GM10248 (cell line): ENCODE measurements around the gene TMEM181.
A peak's percentile ranks its signal among the peaks of the same experiment; 100 is the strongest.
"Not testable (repeated sequence)": the region's sequence is repeated elsewhere in the genome, so short reads cannot be mapped to it uniquely, and the experiment has no call there.

Experiments used
- CTCF ChIA-PET: fragments of 300-600 bp; sonication (Branson Sonifier 250); formaldehyde crosslinking; extraction: SDS; loops from one replicate; lab custom pipeline; 2021; ENCODE audit warnings: antibody characterized with exemption; lab: Yijun Ruan, JAX
- POLR2A ChIA-PET: fragments of 350-650 bp; sonication (Branson Sonifier 250); formaldehyde crosslinking; extraction: SDS; loops from one replicate; lab custom pipeline; 2020; ENCODE audit warnings: antibody characterized with exemption; lab: Yijun Ruan, JAX
- DNase-seq: peaks from one replicate; pipeline ENCODE4 v3.0.0; 2012; ENCODE audit errors: extremely low spot score
- TF ChIP-seq, protein P1 (sequence below): IDR thresholded peaks from 2 replicates; pipeline ENCODE4 v1.5.1; 2012; ENCODE audit warnings: mild to moderate bottlenecking, low read depth; ENCODE audit errors: extremely low read depth, missing control alignments, control extremely low read depth

TMEM181 gene

DNA sequence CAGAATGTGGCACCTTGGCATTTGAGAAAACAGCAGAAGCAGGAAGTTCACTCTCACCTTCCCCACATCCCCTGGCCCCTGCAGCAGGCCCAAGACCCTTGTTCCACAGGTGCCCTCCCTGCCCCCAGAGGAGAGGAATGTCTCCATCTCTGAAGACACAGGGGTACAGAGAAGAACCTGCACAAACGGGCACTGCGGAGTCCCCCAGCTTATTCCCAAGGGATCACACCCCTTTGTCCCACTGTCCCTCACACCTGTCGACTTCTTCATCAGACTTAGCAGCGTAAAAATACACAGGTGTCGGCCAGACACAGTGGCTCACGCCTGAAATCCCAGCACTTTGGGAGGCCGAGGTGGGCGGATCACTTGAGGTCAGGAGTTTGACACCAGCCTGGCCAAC, 42.9 kb upstream of the TMEM181 start:
- TF ChIP-seq, protein P1, sequence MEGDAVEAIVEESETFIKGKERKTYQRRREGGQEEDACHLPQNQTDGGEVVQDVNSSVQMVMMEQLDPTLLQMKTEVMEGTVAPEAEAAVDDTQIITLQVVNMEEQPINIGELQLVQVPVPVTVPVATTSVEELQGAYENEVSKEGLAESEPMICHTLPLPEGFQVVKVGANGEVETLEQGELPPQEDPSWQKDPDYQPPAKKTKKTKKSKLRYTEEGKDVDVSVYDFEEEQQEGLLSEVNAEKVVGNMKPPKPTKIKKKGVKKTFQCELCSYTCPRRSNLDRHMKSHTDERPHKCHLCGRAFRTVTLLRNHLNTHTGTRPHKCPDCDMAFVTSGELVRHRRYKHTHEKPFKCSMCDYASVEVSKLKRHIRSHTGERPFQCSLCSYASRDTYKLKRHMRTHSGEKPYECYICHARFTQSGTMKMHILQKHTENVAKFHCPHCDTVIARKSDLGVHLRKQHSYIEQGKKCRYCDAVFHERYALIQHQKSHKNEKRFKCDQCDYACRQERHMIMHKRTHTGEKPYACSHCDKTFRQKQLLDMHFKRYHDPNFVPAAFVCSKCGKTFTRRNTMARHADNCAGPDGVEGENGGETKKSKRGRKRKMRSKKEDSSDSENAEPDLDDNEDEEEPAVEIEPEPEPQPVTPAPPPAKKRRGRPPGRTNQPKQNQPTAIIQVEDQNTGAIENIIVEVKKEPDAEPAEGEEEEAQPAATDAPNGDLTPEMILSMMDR = no peak
- ChIA-PET POLR2A (no interaction called here), CTCF (interaction anchor here (0.8 to 1.4 kb wide), 2 partner anchors 16 to 296 kb away, joined by 3 to 5 read pairs; no protein-coding TSS in a partner anchor)
- no peak for DNase-seq

DNA sequence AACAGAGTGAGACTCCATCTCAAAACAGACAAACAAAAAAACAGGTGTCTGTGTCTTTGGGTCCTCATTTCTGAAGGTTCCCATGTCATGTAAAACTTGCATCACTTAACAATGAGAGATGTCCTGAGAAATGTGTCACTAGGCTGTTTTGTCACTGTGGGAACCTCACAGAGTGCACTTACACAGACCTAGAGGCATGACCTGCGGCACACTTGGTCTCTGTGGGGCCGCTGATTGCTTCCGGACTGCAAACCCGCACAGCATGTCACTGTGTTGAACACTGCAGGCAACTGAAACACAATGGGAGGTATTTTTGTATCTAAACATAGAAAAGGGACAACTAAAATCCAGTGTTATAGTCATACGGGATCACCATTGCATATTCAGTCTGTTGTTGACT, 42.3 kb upstream of the TMEM181 start:
- ChIA-PET POLR2A (no interaction called here), CTCF (interaction anchor here (1.4 kb wide), 1 partner anchor 16 kb away, joined by 5 read pairs; no protein-coding TSS in a partner anchor)
- TF ChIP-seq, protein P1 = no peak
- peak; percentile 49 for DNase-seq

DNA sequence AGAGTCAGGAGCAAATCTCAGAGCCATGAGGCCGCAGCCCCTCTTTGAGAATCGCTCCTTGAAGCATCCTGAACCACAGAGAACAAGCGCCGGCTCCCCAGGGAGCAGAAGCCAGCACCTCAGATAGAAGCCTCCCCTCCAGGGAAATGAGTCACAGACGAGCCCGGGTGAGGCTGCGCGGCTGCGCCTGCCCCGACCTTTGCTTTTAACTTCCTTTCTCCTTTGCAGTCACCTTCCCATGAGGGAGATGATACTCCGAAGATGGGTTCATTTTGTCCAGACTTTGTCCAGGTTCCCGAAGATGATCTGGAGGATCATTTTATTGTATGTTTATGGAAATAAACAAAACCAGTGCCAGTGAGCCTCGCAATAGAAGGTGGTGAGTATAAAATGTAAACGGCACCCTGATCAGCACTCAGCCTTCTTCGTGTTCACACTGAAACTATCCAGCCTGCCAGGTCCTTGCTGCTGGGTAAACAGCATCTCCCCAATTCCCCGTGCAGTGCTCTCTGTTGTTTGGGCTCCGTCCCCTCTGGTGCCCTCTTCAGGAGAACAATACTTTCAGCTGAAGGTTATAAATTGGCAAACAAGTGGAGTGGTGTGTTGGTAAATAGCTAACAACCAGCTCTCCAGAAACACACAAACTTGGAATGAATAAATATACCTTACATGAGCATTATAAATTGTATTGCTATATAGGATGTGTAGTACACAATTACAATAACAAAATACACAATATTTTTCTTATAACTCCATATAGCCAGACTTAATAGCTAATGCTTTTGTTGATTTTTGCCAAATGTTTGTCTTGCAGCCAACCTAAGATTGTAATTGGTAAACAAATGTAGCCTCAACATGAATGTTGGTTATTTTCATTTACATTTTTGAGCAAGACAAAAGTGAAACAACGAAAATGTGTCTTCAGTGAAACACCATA, 41.4 kb upstream of the TMEM181 start:
- ChIA-PET POLR2A (no interaction called here), CTCF (interaction anchor here (0.6 to 2.3 kb wide), 32 partner anchors 8 to 311 kb away, joined by 3 to 22 read pairs (median 4); no protein-coding TSS in a partner anchor)
- DNase-seq = peak; percentile 77
- TF ChIP-seq, protein P1 = peak; percentile 55

DNA sequence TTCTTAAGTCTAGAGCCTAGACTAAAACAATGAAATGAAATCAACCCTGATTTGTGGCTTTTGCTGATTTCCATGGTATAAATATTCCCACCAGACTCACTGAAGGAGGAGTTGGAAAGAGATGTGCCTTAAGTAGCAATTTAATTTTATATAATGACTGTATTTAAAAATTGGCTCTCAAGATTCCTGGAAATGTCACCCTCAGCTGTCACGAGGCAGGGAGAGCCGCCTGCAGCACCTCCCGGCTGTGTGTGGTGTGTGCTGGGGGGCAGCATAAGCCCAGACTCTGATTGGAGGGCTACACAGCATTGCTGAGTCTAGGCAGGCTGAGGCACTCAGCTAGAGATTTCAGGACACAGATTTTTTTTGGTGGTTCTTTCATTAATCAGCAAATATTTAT, 40.6 kb upstream of the TMEM181 start:
- DNase-seq = no peak
- CTCF ChIA-PET = interaction anchor here (0.6 to 2.3 kb wide), 30 partner anchors 9 to 312 kb away, joined by 3 to 22 read pairs (median 4); no protein-coding TSS in a partner anchor
- POLR2A ChIA-PET = no interaction called here
- TF ChIP-seq, protein P1 = no peak

DNA sequence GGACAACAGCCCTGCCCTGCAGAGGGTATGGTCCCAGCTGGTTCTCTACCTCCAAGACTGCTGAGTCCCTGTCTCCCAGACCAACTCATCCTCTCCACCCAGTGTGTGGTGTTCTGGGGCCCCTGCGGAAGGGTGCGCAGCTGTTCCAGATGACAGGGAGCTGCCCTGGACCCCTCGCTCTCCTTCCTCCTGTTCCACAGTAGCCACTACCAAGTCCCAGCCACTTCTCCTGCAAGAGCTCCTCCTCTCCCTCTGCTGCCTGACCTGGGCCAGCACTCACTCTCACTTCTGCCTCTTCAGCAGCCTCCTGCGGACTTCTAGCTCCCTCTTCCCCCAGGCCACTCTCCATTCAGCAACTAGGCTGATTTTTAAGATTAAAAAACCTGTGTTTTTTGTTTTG, 40.1 kb upstream of the TMEM181 start:
- TF ChIP-seq, protein P1 = no peak
- POLR2A ChIA-PET = no interaction called here
- no peak for DNase-seq
- CTCF ChIA-PET = interaction anchor here (0.7 to 2.3 kb wide), 12 partner anchors 10 to 306 kb away, joined by 3 to 22 read pairs (median 8); no protein-coding TSS in a partner anchor

DNA sequence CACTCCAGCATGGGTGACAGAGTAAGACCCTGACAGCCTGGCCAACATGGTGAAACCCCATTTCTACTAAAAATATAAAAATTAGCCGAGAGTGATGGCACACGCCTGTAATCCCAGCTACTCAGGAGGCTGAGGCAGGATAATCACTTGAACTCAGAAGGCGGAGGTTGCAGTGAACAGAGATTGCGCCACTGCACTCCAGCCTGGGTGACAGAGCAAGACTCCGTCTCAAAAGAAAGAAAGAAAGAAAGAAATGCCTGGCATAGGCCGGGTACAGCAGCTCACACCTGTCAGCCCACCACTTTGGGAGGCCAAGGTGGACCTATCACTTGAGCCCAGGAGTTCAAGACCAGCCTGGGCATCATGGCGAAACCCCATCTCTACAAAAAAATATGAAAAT, 38.9 kb upstream of the TMEM181 start:
- DNase-seq, POLR2A ChIA-PET, CTCF ChIA-PET: not testable (repeated sequence)

DNA sequence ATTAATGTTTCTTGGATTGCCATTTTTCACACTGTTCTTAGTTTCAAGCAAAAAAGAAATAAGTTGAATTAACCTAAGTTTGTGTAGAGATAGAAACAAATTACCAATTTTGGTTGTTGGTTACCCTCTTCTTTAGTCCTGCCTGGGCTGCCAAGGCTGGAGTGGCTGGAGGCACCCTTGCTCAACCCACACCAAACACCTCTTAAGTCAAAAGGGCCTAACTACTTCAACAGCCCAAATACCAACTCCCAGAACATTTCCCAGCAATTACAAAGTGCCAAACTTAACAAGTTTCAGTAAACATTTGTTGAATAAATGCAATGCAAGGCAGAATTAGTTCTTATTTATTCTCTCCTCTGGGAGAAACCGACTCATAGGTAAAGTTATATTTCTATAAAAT, 38.1 kb upstream of the TMEM181 start:
- POLR2A ChIA-PET = no interaction called here
- no peak for DNase-seq
- TF ChIP-seq, protein P1 = no peak
- CTCF ChIA-PET = interaction anchor here (1.3 kb wide), 1 partner anchor 301 kb away, joined by 4 read pairs; no protein-coding TSS in a partner anchor
